ENCODE measurements around the gene MAFF.
"Not testable (repeated sequence)": the region's sequence is repeated elsewhere in the genome, so short reads cannot be mapped to it uniquely, and the experiment has no call there.

The MAFF gene

GRCh38 chr22:38228873-38229740 is 27.3 kb downstream of the MAFF start:
- ChIA-PET POLR2A (no interaction called here), CTCF (interaction anchor here (1.0 to 3.4 kb wide), 13 partner anchors 9 to 177 kb away, joined by 3 to 20 read pairs (median 4); no protein-coding TSS in a partner anchor)
- no peak for DNase-seq (ENCODE audit: extremely low spot score)
- no peak for TF ChIP-seq CTCF (IDR thresholded peaks at IDR 0.05; ENCODE audit: control extremely low read depth, extremely low read depth, low read depth, missing control alignments)

- CTCF ChIA-PET, result interaction anchor here (0.7 to 3.4 kb wide), 15 partner anchors 8 to 178 kb away, joined by 3 to 20 read pairs (median 4); no protein-coding TSS in a partner anchor
- peak; percentile 43 for TF ChIP-seq CTCF (IDR thresholded peaks at IDR 0.05; ENCODE audit: control extremely low read depth, extremely low read depth, low read depth, missing control alignments)
- DNase-seq (ENCODE audit: extremely low spot score), result peak; percentile 74
- POLR2A ChIA-PET, result interaction anchor here (0.5 to 0.6 kb wide), 2 partner anchors 75 to 476 kb away, joined by 4 to 5 read pairs; no protein-coding TSS in a partner anchor
Observed at GRCh38 chr22:38230108-38230825, 28.5 kb downstream of the MAFF start.

- ChIA-PET CTCF (interaction anchor here (0.7 to 3.4 kb wide), 7 partner anchors 9 to 119 kb away, joined by 3 to 20 read pairs (median 7); no protein-coding TSS in a partner anchor), POLR2A (interaction anchor here (0.5 to 0.6 kb wide), 2 partner anchors 75 to 476 kb away, joined by 4 to 5 read pairs; no protein-coding TSS in a partner anchor)
- DNase-seq (ENCODE audit: extremely low spot score), result no peak
- no peak for TF ChIP-seq CTCF (IDR thresholded peaks at IDR 0.05; ENCODE audit: control extremely low read depth, extremely low read depth, low read depth, missing control alignments)
Observed at GRCh38 chr22:38230916-38231315, 29.1 kb downstream of the MAFF start.

- POLR2A ChIA-PET, result no interaction called here
- DNase-seq (ENCODE audit: extremely low spot score), result no peak
- CTCF ChIA-PET, result no interaction called here
- no peak for TF ChIP-seq CTCF (IDR thresholded peaks at IDR 0.05; ENCODE audit: control extremely low read depth, extremely low read depth, low read depth, missing control alignments)
Observed at GRCh38 chr22:38232196-38232595, 30.4 kb downstream of the MAFF start.

- CTCF ChIA-PET, result no interaction called here
- DNase-seq (ENCODE audit: extremely low spot score), result no peak
- POLR2A ChIA-PET, result no interaction called here
- no peak for TF ChIP-seq CTCF (IDR thresholded peaks at IDR 0.05; ENCODE audit: control extremely low read depth, extremely low read depth, low read depth, missing control alignments)
Observed at GRCh38 chr22:38233427-38233826, 31.6 kb downstream of the MAFF start.

- CTCF ChIA-PET; DNase-seq (ENCODE audit: extremely low spot score); POLR2A ChIA-PET: not testable (repeated sequence)
Observed at GRCh38 chr22:38233856-38234255, 32.1 kb downstream of the MAFF start.
